Ectodermal cell (in vitro differentiated cells): ENCODE data around the gene ACTR1A. TPM values are rescaled to one million over a fixed set of nuclear protein-coding genes. Genes with fewer than 3 reads are reported as not detected.

Experiments used
- H3K27ac ChIP-seq: 2 replicates; pipeline ENCODE4 v1.7.0; 2013; ENCODE audit warnings: mild to moderate bottlenecking, low read depth, low read length; ENCODE audit not compliant: insufficient read depth, poor library complexity, severe bottlenecking
- H3K27me3 ChIP-seq: 2 replicates; pipeline ENCODE4 v1.7.0; 2013; ENCODE audit warnings: mild to moderate bottlenecking, low read length; ENCODE audit not compliant: insufficient read depth, control insufficient read depth, poor library complexity, severe bottlenecking
- H3K36me3 ChIP-seq: one replicate; pipeline ENCODE4 v1.7.0; 2013; ENCODE audit warnings: low read length; ENCODE audit not compliant: control insufficient read depth, insufficient read depth
- H3K4me1 ChIP-seq: one replicate; pipeline ENCODE4 v1.7.0; 2013; ENCODE audit warnings: low read length; ENCODE audit not compliant: control insufficient read depth, insufficient read depth
- H3K4me3 ChIP-seq: 2 replicates; pipeline ENCODE4 v1.7.0; 2013; ENCODE audit warnings: low read depth, low read length, control low read depth; ENCODE audit not compliant: insufficient read depth
- H3K9me3 ChIP-seq: 2 replicates; pipeline ENCODE4 v1.7.0; 2013; ENCODE audit warnings: mild to moderate bottlenecking, low read length, moderate library complexity; ENCODE audit not compliant: control insufficient read depth
- WGBS, 2 experiments: methylation state at CpG; one replicate each; pipeline ENCODE4 v1.1.7; 2013; ENCODE audit warnings: missing lambda C conversion rate in 2 of 2; 5-methylcytosine and 5-hydroxymethylcytosine counted together
- polyA plus RNA-seq, 4 experiments: library from polyadenylated mRNA; stranded (reverse); fragments of 50-300 nt; gene quantifications; one replicate each; pipeline ENCODE4 v1.2.3, GENCODE V29; 2013

The ACTR1A gene
- polyA plus RNA-seq (2013, experiment 1 of 4): 160 TPM
- polyA plus RNA-seq (2013, experiment 2 of 4): 175 TPM
- polyA plus RNA-seq (2013, experiment 3 of 4): 108 TPM
- 117 TPM for polyA plus RNA-seq (2013, experiment 4 of 4)

GRCh38 chr10:102502337-102503151, at the start of gene ACTR1A:
Gene ACTR1A (minus strand): TSS chr10:102502712. CDS start chr10:102502647, 65 bp downstream.
- H3K9me3 ChIP-seq: no peaks in the 10 kb centered on the region
- H3K27ac ChIP-seq: peak within 1 kb of the TSS; percentile 76
- no peaks in the 10 kb centered on the region for H3K27me3 ChIP-seq
- H3K36me3 ChIP-seq: no peaks in the 10 kb centered on the region
- WGBS, 2 experiments: 0% methylated on average over 40 to 42 of the region's 42 CpGs
- peak within 1 kb of the TSS; percentile 88 for H3K4me3 ChIP-seq
- peaks cover 13% of the 10 kb centered on the region for H3K4me1 ChIP-seq

DNA sequence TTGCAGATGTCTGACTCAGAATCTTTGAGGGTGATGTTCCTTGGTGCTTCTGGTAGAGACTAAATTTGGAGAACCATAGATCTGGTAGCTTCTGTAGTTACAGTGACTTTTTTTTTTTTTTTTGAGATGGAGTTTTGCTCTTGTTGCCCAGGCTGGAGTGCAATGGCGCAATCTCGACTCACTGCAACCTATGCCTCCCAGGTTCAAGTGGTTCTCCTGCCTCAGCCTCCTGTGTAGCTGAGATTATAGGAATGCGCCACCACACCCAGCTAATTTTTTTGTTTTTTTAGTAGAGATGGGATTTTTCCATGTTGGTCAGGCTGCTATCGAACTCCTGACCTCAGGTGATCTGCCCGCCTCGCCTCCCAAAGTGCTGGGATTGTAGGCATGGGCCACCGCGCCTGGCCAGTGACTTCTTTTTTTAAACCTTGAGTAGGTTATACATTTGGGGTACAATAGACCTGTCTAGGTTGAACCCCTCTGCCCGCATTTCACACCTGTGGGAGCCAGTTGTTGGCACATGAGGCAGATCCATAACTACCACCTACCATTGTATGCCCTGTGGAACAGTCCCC, 48.2 kb upstream of the ACTR1A start:
- WGBS, 2 experiments: 96 to 97% methylated on average over 9 of the region's 9 CpGs
- Histone ChIP-seq H3K27ac (no peak overlapping the region), H3K4me3 (no peak overlapping the region), H3K36me3 (peaks cover 6% of the 10 kb centered on the region), H3K4me1 (no peaks in the 10 kb centered on the region), H3K27me3 (no peaks in the 10 kb centered on the region), H3K9me3 (no peaks in the 10 kb centered on the region)

GRCh38 chr10:102549549-102549948, 47.0 kb upstream of the ACTR1A start:
- Histone ChIP-seq H3K9me3 (no peaks in the 10 kb centered on the region), H3K36me3 (peaks cover 6% of the 10 kb centered on the region), H3K27ac (no peak overlapping the region), H3K4me3 (no peak overlapping the region), H3K4me1 (no peaks in the 10 kb centered on the region), H3K27me3 (no peaks in the 10 kb centered on the region)
- WGBS, 2 experiments: 88 to 97% methylated on average over 1 of the region's 1 CpG

DNA sequence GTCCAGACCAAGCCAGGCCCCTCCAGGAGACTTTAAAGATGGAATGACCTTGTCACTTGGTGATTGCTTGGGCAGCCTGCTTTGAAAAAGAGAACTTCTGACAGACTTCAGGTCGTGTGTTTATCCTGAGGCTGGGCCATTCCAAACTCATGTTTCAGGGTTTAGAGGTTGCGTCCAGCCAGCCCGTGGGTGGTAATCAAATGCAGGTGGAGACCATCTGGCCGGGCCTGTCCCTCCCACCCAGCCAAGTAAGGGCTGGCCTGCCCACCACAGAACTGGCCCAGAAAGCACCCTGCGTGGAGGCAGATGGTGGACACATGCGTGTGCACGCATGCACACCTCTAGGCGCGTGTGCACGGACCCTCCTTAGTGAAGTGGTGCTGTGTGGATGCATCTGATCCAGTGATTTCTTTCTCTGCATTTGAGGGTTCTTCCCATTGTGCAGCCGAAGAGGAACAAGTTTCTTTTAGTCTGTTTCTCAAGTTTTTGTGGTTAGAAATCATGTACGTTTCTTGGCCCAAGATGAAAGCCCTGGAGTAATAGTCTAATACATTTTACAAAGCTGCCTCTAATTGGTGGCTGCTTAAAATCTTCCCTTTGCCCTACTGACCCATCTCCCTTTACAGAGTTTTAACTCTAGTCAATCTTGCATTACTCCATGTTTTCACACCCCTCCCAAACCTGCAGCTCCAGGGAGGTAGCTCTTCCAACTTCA, 44.3 kb upstream of the ACTR1A start:
- no peak overlapping the region for H3K4me3 ChIP-seq
- no peaks in the 10 kb centered on the region for H3K4me1 ChIP-seq
- no peaks in the 10 kb centered on the region for H3K36me3 ChIP-seq
- no peaks in the 10 kb centered on the region for H3K9me3 ChIP-seq
- WGBS, 2 experiments: 91 to 92% methylated on average over 12 of the region's 12 CpGs
- H3K27ac ChIP-seq: no peak overlapping the region
- no peaks in the 10 kb centered on the region for H3K27me3 ChIP-seq

DNA sequence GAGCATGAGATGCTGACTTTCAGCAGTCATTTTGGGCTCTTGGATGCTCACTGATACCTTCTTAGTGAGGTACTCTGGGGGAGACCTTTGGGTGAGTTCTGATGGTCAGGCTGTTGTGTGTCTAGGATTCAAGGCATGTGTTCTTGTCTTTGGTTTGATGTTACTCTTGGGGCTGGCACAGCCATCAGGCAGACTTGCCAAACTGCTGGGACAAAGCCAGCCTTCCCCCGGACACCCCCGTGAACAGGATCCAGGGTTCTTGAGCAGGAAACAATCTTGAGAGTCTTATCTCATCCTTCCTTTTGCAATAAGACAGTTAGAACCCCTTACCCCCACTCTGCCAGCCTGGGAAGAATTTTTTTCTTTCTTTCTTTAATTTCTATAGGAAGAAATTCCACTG, 43.5 kb upstream of the ACTR1A start:
- no peak overlapping the region for H3K4me3 ChIP-seq
- H3K4me1 ChIP-seq: no peaks in the 10 kb centered on the region
- no peaks in the 10 kb centered on the region for H3K9me3 ChIP-seq
- no peaks in the 10 kb centered on the region for H3K27me3 ChIP-seq
- no peak overlapping the region for H3K27ac ChIP-seq
- H3K36me3 ChIP-seq: no peaks in the 10 kb centered on the region
- WGBS, 2 experiments: 88 to 97% methylated on average over 2 of the region's 2 CpGs

- Histone ChIP-seq H3K27me3 (no peaks in the 10 kb centered on the region), H3K9me3 (no peaks in the 10 kb centered on the region), H3K27ac (no peak overlapping the region), H3K36me3 (no peaks in the 10 kb centered on the region), H3K4me3 (no peak overlapping the region), H3K4me1 (no peaks in the 10 kb centered on the region)
- WGBS, 2 experiments: 88 to 90% methylated on average over 6 of the region's 7 CpGs
Observed at GRCh38 chr10:102545265-102545871, 42.9 kb upstream of the ACTR1A start.

DNA sequence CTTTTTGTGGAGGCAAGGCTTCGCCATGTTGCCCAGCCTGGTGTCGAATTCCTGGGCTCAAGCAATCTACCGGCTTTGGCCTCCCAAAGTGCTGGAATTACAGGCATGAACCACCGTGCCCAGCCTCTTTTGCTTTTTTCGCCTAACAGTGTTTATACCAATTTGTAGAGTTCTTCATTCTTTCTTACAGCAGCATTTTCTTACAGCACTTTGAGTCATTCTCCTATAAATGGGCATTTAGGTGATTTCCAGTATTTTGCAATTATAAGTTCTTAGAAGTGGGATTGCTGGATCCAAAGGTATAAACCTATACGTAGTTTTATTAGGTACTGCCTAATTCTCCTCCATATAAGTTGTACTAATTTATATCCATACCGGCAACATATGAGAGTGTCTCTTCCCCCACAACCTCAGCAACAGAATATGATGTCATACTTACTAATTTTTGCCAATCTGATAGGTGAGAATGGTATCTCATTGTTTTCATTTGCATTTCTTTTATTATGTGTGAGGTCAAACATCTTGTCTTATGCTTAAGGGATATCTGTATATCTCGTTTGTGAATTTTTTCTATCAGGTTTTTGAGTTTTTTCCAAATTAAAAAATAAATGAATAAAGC, 40.4 kb upstream of the ACTR1A start:
- no peak overlapping the region for H3K27ac ChIP-seq
- H3K9me3 ChIP-seq: no peaks in the 10 kb centered on the region
- H3K4me1 ChIP-seq: no peaks in the 10 kb centered on the region
- no peak overlapping the region for H3K4me3 ChIP-seq
- no peaks in the 10 kb centered on the region for H3K27me3 ChIP-seq
- 88 to 92% methylated on average over 5 to 7 of the region's 8 CpGs for WGBS, 2 experiments
- no peaks in the 10 kb centered on the region for H3K36me3 ChIP-seq

GRCh38 chr10:102540023-102540422, 37.5 kb upstream of the ACTR1A start:
- no peak overlapping the region for H3K4me3 ChIP-seq
- no peak overlapping the region for H3K27ac ChIP-seq
- no peaks in the 10 kb centered on the region for H3K36me3 ChIP-seq
- no peaks in the 10 kb centered on the region for H3K27me3 ChIP-seq
- no peaks in the 10 kb centered on the region for H3K9me3 ChIP-seq
- no peaks in the 10 kb centered on the region for H3K4me1 ChIP-seq
- 92 to 94% methylated on average over 1 of the region's 1 CpG for WGBS, 2 experiments

DNA sequence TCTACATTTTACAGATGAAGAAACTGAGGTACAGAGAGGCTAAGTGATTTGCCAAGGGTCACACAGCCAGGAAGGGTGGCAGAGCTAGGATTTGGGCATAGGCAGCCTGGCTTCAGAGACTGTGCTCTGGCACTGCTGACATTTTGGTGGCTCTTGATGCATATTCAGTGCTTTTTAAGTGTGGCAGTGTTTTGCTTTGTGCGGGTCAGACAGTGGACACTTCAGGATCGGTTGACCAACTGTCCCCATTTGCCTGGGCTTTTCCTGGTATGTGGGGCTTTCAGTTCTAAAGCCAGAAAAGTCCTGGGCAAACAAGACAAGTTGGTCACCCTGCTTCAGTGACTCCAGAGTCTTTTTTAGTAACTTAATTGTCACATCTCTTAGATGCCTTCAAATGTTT, 36.3 kb upstream of the ACTR1A start:
- H3K4me3 ChIP-seq: no peak overlapping the region
- no peak overlapping the region for H3K27ac ChIP-seq
- H3K36me3 ChIP-seq: no peaks in the 10 kb centered on the region
- no peaks in the 10 kb centered on the region for H3K9me3 ChIP-seq
- H3K4me1 ChIP-seq: no peaks in the 10 kb centered on the region
- H3K27me3 ChIP-seq: no peaks in the 10 kb centered on the region
- WGBS, 2 experiments: 90 to 97% methylated on average over 2 of the region's 2 CpGs
